CD4-positive, alpha-beta T cell treated with Interleukin-4 for 1 hour (primary cell): Measurements from ENCODE around the gene SCAF4.

Experiments used
- DNase-seq, 2 donors: peaks; one replicate each; pipeline ENCODE4 v3.0.0-alpha.2; 2020 to 2022

Gene SCAF4

DNA sequence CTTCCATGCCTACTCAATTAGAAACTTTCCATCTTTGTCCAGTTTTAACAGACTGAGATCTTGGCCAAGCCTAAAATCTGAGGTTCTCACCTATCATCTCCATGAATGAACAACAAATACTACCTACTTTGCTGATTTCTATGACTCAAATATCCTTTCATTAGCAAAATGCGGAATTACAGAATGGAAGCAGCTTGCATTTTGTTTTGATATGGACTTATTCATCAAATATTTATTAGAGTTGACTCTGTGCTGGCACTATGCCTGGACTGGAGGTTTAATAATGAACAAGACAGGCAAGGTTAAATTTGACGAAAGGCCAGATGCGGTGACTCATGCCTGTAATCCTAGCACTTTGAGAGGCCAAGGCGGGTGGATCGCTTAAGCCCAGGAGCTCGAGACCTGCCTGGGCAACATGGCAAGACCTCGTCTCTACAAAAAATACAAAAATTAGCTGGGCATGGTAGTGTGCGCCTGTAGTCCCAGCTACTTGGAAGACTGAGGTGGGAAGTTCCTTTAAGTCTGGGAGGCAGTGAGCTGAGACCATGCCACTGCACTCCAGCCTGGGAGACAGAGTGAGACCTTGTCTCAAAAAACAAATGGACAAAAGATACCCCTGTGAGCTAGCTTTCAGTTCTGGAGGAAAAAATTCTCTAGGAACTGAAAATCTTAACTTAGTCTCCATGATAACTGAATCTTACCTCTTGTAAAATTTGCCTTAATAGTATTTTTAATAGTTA is 101.8 kb downstream of the SCAF4 start:
- no peak for DNase-seq

DNA sequence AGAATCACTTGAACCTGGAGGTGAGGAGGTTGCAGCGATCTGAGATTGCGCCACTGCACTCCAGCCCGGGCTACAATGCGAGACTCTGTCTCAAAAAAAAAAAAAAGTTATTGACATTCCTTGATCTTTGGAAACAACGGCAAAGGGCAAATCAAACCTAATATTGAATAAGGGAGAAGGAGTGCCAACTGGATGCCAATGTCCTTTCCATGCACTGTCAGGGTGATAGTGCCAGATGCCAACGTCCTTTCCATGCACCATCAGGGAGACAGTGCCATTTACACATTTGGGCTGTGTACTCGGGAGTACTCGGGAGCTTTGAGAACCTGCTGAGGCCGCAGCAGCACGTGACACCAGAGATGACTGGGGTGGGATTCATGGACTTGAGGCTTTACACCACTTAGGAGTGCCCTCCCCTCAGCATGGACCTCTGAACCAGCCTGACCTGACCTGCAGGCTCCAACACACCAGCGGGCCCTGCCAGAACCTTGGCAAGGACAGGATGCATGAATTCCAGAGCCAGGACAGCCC is 106.9 kb downstream of the SCAF4 start:
- no peak for DNase-seq

DNA sequence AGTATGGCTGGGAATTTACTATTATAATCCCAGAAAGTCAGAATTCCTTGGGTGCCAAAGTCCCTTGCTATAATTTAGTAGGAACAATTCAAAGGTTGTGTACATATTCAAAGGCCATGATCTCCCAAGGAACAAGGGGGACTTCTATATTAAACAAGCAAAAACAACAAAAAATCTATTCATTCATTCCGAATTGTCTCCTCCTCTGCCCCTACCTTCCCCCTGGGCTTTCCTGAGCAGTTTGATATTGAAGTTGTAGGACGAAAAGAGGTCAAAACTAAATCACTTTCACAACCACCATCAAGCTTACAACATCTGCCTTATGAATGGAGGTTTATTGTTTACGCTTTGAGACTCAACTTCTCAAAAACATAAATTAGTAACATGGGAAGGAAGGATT is 107.7 kb downstream of the SCAF4 start:
- no peak for DNase-seq

- DNase-seq, result no peak
Measured at GRCh38 chr21:31623664-31624063, 108.3 kb downstream of the SCAF4 start.

GRCh38 chr21:31622397-31622796 is 109.5 kb downstream of the SCAF4 start:
- DNase-seq, result no peak
